Stimulated activated CD4-positive, alpha-beta T cell treated with anti-CD3 and anti-CD28 coated beads, TNF-alpha, amount 100 ng/mL, for 48 hours (primary cell): Measurements from ENCODE around the gene OR6M1.

Experiments used
- DNase-seq, 3 donors: peaks; one replicate each; pipeline ENCODE4 v3.0.0-alpha.2; 2020; ENCODE audit warnings: low read depth in 3 of 3

The OR6M1 gene

GRCh38 chr11:123775715-123776549 lies 30.2 kb downstream of the OR6M1 start:
- DNase-seq: no peak

GRCh38 chr11:123775289-123775688 lies 30.9 kb downstream of the OR6M1 start:
- no peak for DNase-seq

- no peak for DNase-seq
These were observed 32.2 kb downstream of the OR6M1 start for GRCh38 chr11:123773959-123774358.

GRCh38 chr11:123773026-123773425 lies 33.1 kb downstream of the OR6M1 start:
- DNase-seq: no peak

- DNase-seq: no peak
These were observed 34.5 kb downstream of the OR6M1 start for GRCh38 chr11:123771664-123772063.

GRCh38 chr11:123770712-123771111 lies 35.4 kb downstream of the OR6M1 start:
- no peak for DNase-seq

- no peak for DNase-seq
These were observed 40.5 kb downstream of the OR6M1 start for GRCh38 chr11:123765601-123766000.

- DNase-seq: no peak
These were observed 43.7 kb downstream of the OR6M1 start for GRCh38 chr11:123762422-123762821.

- no peak for DNase-seq
These were observed 45.3 kb downstream of the OR6M1 start for GRCh38 chr11:123760894-123761293.

- DNase-seq: no peak
These were observed 48.2 kb downstream of the OR6M1 start for GRCh38 chr11:123757976-123758375.

- DNase-seq: no peak
These were observed 50.3 kb downstream of the OR6M1 start for GRCh38 chr11:123755813-123756212.
